Bronchial epithelial cell (primary cell): ENCODE data around the gene RYR2. TPM values are rescaled to one million over a fixed set of nuclear protein-coding genes. Genes with fewer than 3 reads are reported as not detected.

Experiments
- DNase-seq: peaks from one replicate; pipeline ENCODE4 v3.0.0-alpha.2; 2010; ENCODE audit warnings: low read depth
- FAIRE-seq: peaks from 2 replicates; lab custom pipeline; 2011; peaks lifted over from hg19 to GRCh38; lab: Jason Lieb, UNC
- H3K27me3 ChIP-seq: 2 replicates; pipeline ENCODE4 v1.5.1; 2011; ENCODE audit warnings: low read length; ENCODE audit not compliant: control insufficient read depth, insufficient read depth
- H3K36me3 ChIP-seq: 2 replicates; pipeline ENCODE4 v1.5.1; 2011; ENCODE audit warnings: low read length; ENCODE audit not compliant: control insufficient read depth, insufficient read depth
- H3K4me3 ChIP-seq: 2 replicates; pipeline ENCODE4 v1.5.1; 2011; ENCODE audit warnings: mild to moderate bottlenecking, low read depth, low read length, control low read depth
- CTCF ChIP-seq: IDR thresholded peaks from 2 replicates; pipeline ENCODE4 v1.5.1; 2011; ENCODE audit warnings: mild to moderate bottlenecking, moderate library complexity, low read length, control low read depth, inconsistent platforms; ENCODE audit not compliant: insufficient read depth, severe bottlenecking
- total RNA-seq: library from RNA; depleted of rRNA; stranded (reverse); fragments of >200 nt; gene quantifications from 2 replicates; pipeline ENCODE4 v1.2.1, GENCODE V29; 2014

RYR2 gene
- total RNA-seq, 1 donor from 2014 or later: not detected

GRCh38 chr1:237309595-237310118 is 267.7 kb downstream of the RYR2 start:
- FAIRE-seq (no peak), DNase-seq (no peak)
- Histone ChIP-seq H3K4me3 (no peak overlapping the region), H3K27me3 (no peaks in the 10 kb centered on the region), H3K36me3 (no peaks in the 10 kb centered on the region)
- no peak for TF ChIP-seq CTCF

GRCh38 chr1:237316352-237316751 is 274.4 kb downstream of the RYR2 start:
- TF ChIP-seq CTCF: no peak
- Histone ChIP-seq H3K36me3 (no peaks in the 10 kb centered on the region), H3K4me3 (no peak overlapping the region), H3K27me3 (no peaks in the 10 kb centered on the region)
- DNase-seq (no peak), FAIRE-seq (no peak)

- Histone ChIP-seq H3K27me3 (no peaks in the 10 kb centered on the region), H3K36me3 (no peaks in the 10 kb centered on the region), H3K4me3 (no peak overlapping the region)
- no peak for DNase-seq
- no peak for FAIRE-seq
- no peak for TF ChIP-seq CTCF
Measured at GRCh38 chr1:237318748-237319147, 276.8 kb downstream of the RYR2 start.

- no peaks in the 10 kb centered on the region for H3K27me3 ChIP-seq
- H3K4me3 ChIP-seq: no peak overlapping the region
- H3K36me3 ChIP-seq: no peaks in the 10 kb centered on the region
- no peak for DNase-seq
- TF ChIP-seq CTCF: no peak
- FAIRE-seq: no peak
Measured at GRCh38 chr1:237320890-237321289, 278.9 kb downstream of the RYR2 start.

GRCh38 chr1:237324226-237324625 is 282.2 kb downstream of the RYR2 start:
- TF ChIP-seq CTCF: no peak
- DNase-seq: no peak
- no peaks in the 10 kb centered on the region for H3K27me3 ChIP-seq
- no peak overlapping the region for H3K4me3 ChIP-seq
- no peak for FAIRE-seq
- no peaks in the 10 kb centered on the region for H3K36me3 ChIP-seq

- H3K4me3 ChIP-seq: no peak overlapping the region
- H3K27me3 ChIP-seq: no peaks in the 10 kb centered on the region
- FAIRE-seq (no peak), DNase-seq (no peak)
- no peak for TF ChIP-seq CTCF
- no peaks in the 10 kb centered on the region for H3K36me3 ChIP-seq
Measured at GRCh38 chr1:237327061-237327460, 285.1 kb downstream of the RYR2 start.
